PFSK-1 (cell line): ENCODE measurements around the gene OR8A1. TPM values are rescaled to one million over a fixed set of nuclear protein-coding genes. Genes with fewer than 3 reads are reported as not detected.

ENCODE experiments used
- FOXP2 ChIP-seq: optimal IDR thresholded peaks from 2 replicates; pipeline ENCODE3; 2011; ENCODE audit warnings: borderline replicate concordance, control low read depth, inconsistent platforms; ENCODE audit not compliant: insufficient read depth; ENCODE audit errors: extremely low read length, extremely low read depth
- POLR2AphosphoS5 ChIP-seq: IDR thresholded peaks from 2 replicates; pipeline ENCODE4 v1.6.1; 2012; ENCODE audit warnings: low read depth, mild to moderate bottlenecking, control low read depth, low read length, moderate library complexity
- REST ChIP-seq, 2 experiments: IDR thresholded peaks; 2 replicates each; pipeline versions ENCODE4 v1.6.1 to v1.8.0; 2011 to 2012; ENCODE audit warnings: low read depth in 2 of 2, low read length in 2 of 2, control low read depth in 1 of 2, inconsistent platforms in 1 of 2, mild to moderate bottlenecking in 1 of 2, moderate library complexity in 1 of 2; ENCODE audit not compliant: insufficient read depth in 1 of 2
- SIN3A ChIP-seq: IDR thresholded peaks from 2 replicates; pipeline ENCODE4 v1.6.1; 2012; ENCODE audit warnings: mild to moderate bottlenecking, low read length, moderate library complexity, borderline replicate concordance; ENCODE audit not compliant: insufficient read depth
- TAF1 ChIP-seq: IDR thresholded peaks from 2 replicates; pipeline ENCODE4 v1.6.1; 2012; ENCODE audit warnings: low read length, control low read depth, borderline replicate concordance; ENCODE audit not compliant: insufficient read depth
- polyA plus RNA-seq: library from polyadenylated mRNA; unstranded; fragments of >200 nt; gene quantifications from one replicate; pipeline ENCODE4 v1.2.1, GENCODE V29; 2012; ENCODE audit warnings: low read depth, missing spikeins; ENCODE audit not compliant: insufficient read length

Gene OR8A1
- polyA plus RNA-seq, result not detected

- TF ChIP-seq FOXP2 (no peak), POLR2AphosphoS5 (no peak), TAF1 (no peak), REST (IDR thresholded peaks at IDR 0.05; ENCODE audit: insufficient read depth in 1 of 2, low read depth in 2 of 2, low read length in 2 of 2) (no peak), SIN3A (no peak)
Observed at GRCh38 chr11:124569697-124570096, at the start of gene OR8A1. OR8A1 (plus strand) TSS chr11:124569997; CDS start chr11:124570120, 123 bp downstream.

- TF ChIP-seq POLR2AphosphoS5 (no peak), REST (IDR thresholded peaks at IDR 0.05; ENCODE audit: insufficient read depth in 1 of 2, low read depth in 2 of 2, low read length in 2 of 2) (no peak), TAF1 (no peak), FOXP2 (no peak), SIN3A (no peak)
Observed at GRCh38 chr11:124520550-124520854, 49.3 kb upstream of the OR8A1 start.

- TF ChIP-seq TAF1, result no peak
- no peak for TF ChIP-seq REST (IDR thresholded peaks at IDR 0.05; ENCODE audit: insufficient read depth in 1 of 2, low read depth in 2 of 2, low read length in 2 of 2)
- TF ChIP-seq POLR2AphosphoS5, result no peak
- TF ChIP-seq SIN3A, result no peak
- TF ChIP-seq FOXP2, result no peak
Observed at GRCh38 chr11:124533626-124534025, 36.2 kb upstream of the OR8A1 start.

GRCh38 chr11:124534051-124534450 lies 35.7 kb upstream of the OR8A1 start:
- no peak for TF ChIP-seq REST (IDR thresholded peaks at IDR 0.05; ENCODE audit: insufficient read depth in 1 of 2, low read depth in 2 of 2, low read length in 2 of 2)
- no peak for TF ChIP-seq SIN3A
- TF ChIP-seq POLR2AphosphoS5, result no peak
- no peak for TF ChIP-seq TAF1
- TF ChIP-seq FOXP2, result no peak
